Liver (tissue), 9 donors: Measurements from ENCODE around the gene DYNC2LI1. TPM values are rescaled to one million over a fixed set of nuclear protein-coding genes. Genes with fewer than 3 reads are reported as not detected.

ENCODE experiments used
- DNase-seq: peaks from one replicate; pipeline ENCODE4 v3.0.0-alpha.2; 2017; ENCODE audit warnings: low spot score
- H3K27ac ChIP-seq, 2 donors: one replicate each; pipeline ENCODE4 v1.7.0; 2013; ENCODE audit warnings: inconsistent platforms in 2 of 2, low read length in 2 of 2, control low read depth in 1 of 2, low read depth in 1 of 2, mild to moderate bottlenecking in 1 of 2
- H3K27me3 ChIP-seq, 4 donors: one replicate each; pipeline versions ENCODE4 v1.6.1 to v1.7.0; 2013; ENCODE audit warnings: low read length in 3 of 4, inconsistent platforms in 1 of 4, mild to moderate bottlenecking in 1 of 4, moderate library complexity in 1 of 4; ENCODE audit not compliant: control insufficient read depth in 4 of 4, insufficient read depth in 4 of 4
- H3K36me3 ChIP-seq, 4 donors: one replicate each; pipeline versions ENCODE4 v1.6.1 to v1.7.0; 2013; ENCODE audit warnings: low read length in 3 of 4, mild to moderate bottlenecking in 3 of 4, low read depth in 1 of 4, moderate library complexity in 1 of 4; ENCODE audit not compliant: control insufficient read depth in 4 of 4, insufficient read depth in 3 of 4
- H3K4me1 ChIP-seq, 4 donors: one replicate each; pipeline versions ENCODE4 v1.6.1 to v1.7.0; 2013; ENCODE audit warnings: low read length in 3 of 4, mild to moderate bottlenecking in 3 of 4, moderate library complexity in 1 of 4; ENCODE audit not compliant: control insufficient read depth in 4 of 4, insufficient read depth in 4 of 4
- H3K4me3 ChIP-seq, 3 donors: one replicate each; pipeline versions ENCODE4 v1.6.1 to v1.7.0; 2013; ENCODE audit warnings: low read length in 3 of 3, control low read depth in 1 of 3, low read depth in 1 of 3, mild to moderate bottlenecking in 1 of 3
- H3K9ac ChIP-seq, 2 donors: one replicate each; pipeline ENCODE4 v1.7.0; 2013; ENCODE audit warnings: low read length in 2 of 2, mild to moderate bottlenecking in 2 of 2, moderate library complexity in 2 of 2, control low read depth in 1 of 2, low read depth in 1 of 2
- H3K9me3 ChIP-seq, 4 donors: one replicate each; pipeline versions ENCODE4 v1.6.1 to v1.7.0; 2013; ENCODE audit warnings: low read length in 3 of 4; ENCODE audit not compliant: control insufficient read depth in 4 of 4
- CTCF ChIP-seq: fragments of 150-350 bp; IDR thresholded peaks from 2 replicates; pipeline ENCODE4 v1.5.1; 2017; ENCODE audit warnings: improper control_type of control experiment, low read depth, low read length; ENCODE audit not compliant: missing input control
- EGR1 ChIP-seq, 2 donors: IDR thresholded peaks; 2 replicates each; pipeline ENCODE4 v1.6.1; 2016 to 2018; ENCODE audit warnings: antibody characterized with exemption in 2 of 2, low read depth in 2 of 2
- FOXA1 ChIP-seq: IDR thresholded peaks from 2 replicates; pipeline ENCODE4 v1.6.1; 2016; ENCODE audit warnings: antibody characterized with exemption
- GABPA ChIP-seq, 2 donors: IDR thresholded peaks in 1 of 2; conservative IDR thresholded peaks in 1 of 2; 2 replicates each; pipeline ENCODE4 v1.6.1; 2016; ENCODE audit warnings: antibody characterized with exemption in 2 of 2, mild to moderate bottlenecking in 1 of 2, moderate library complexity in 1 of 2
- HNF4A ChIP-seq, 2 donors: conservative IDR thresholded peaks; 2 replicates each; pipeline ENCODE4 v1.6.1; 2016; ENCODE audit warnings: antibody characterized with exemption in 2 of 2, mild to moderate bottlenecking in 2 of 2
- HNF4G ChIP-seq: IDR thresholded peaks from 2 replicates; pipeline ENCODE4 v1.6.1; 2016; ENCODE audit warnings: antibody characterized with exemption
- JUND ChIP-seq, 2 donors: IDR thresholded peaks; 2 replicates each; pipeline ENCODE4 v1.6.1; 2016; ENCODE audit warnings: antibody characterized with exemption in 2 of 2
- MAX ChIP-seq: IDR thresholded peaks from 2 replicates; pipeline ENCODE4 v1.6.1; 2016; ENCODE audit warnings: antibody characterized with exemption
- NR2F2 ChIP-seq: IDR thresholded peaks from 2 replicates; pipeline ENCODE4 v1.6.1; 2016; ENCODE audit warnings: antibody characterized with exemption
- RAD21 ChIP-seq, 2 donors: IDR thresholded peaks; 2 replicates each; pipeline ENCODE4 v1.6.1; 2016; ENCODE audit warnings: antibody characterized with exemption in 2 of 2, mild to moderate bottlenecking in 2 of 2
- REST ChIP-seq: IDR thresholded peaks from 2 replicates; pipeline ENCODE4 v1.6.1; 2016; ENCODE audit warnings: antibody characterized with exemption, mild to moderate bottlenecking
- SP1 ChIP-seq: IDR thresholded peaks from 2 replicates; pipeline ENCODE4 v1.6.1; 2018; ENCODE audit warnings: antibody characterized with exemption, mild to moderate bottlenecking
- TAF1 ChIP-seq: conservative IDR thresholded peaks from 2 replicates; pipeline ENCODE4 v1.6.1; 2016; ENCODE audit warnings: antibody characterized with exemption, mild to moderate bottlenecking
- YY1 ChIP-seq: IDR thresholded peaks from 2 replicates; pipeline ENCODE4 v1.6.1; 2016; ENCODE audit warnings: antibody characterized with exemption, mild to moderate bottlenecking
- ZBTB33 ChIP-seq: IDR thresholded peaks from 2 replicates; pipeline ENCODE4 v1.6.1; 2016; ENCODE audit warnings: antibody characterized with exemption
- WGBS: extraction: QIAGEN DNeasy Blood & Tissue Kit; methylation state at CpG from one replicate; pipeline ENCODE4 v1.1.7; 2013; 5-methylcytosine and 5-hydroxymethylcytosine counted together
- polyA plus RNA-seq, 2 donors: library from polyadenylated mRNA; stranded (reverse) in 1 of 2; unstranded in 1 of 2; fragments of 200-250 nt in 1 of 2; fragments of >200 nt in 1 of 2; fragmentation: Nextera tagmentation in 1 of 2; extraction: Ambion mirVana in 1 of 2; gene quantifications; one replicate each; pipeline versions ENCODE4 v1.2.1 to v1.2.3, GENCODE V29; 2013 to 2015
- total RNA-seq, 2 donors: library from RNA; depleted of rRNA; stranded (reverse); fragments of >200 nt; gene quantifications; one replicate each; pipeline ENCODE4 v1.2.3, GENCODE V29; 2014
- donor health status: healthy.
- donor health status: healthy.
- donor health status: healthy.
- donor health status: healthy.
- donor health status: healthy.

Gene DYNC2LI1
- total and polyA plus RNA-seq, 4 donors: 5.4 to 6.1 (median 5.7) TPM

- Histone ChIP-seq H3K4me3 (no peak overlapping the region), H3K27me3 (no peaks in the 10 kb centered on the region), H3K4me1 (peaks cover 0 to 4% (median 3%) of the 10 kb centered on the region in 4 donors), H3K36me3 (no peaks in the 10 kb centered on the region), H3K9me3 (no peaks in the 10 kb centered on the region), H3K9ac (no peak overlapping the region), H3K27ac (no peak overlapping the region)
- DNase-seq: no peak
- TF ChIP-seq JUND (IDR thresholded peaks at IDR 0.05) (no peak), REST (no peak), NR2F2 (no peak), RAD21 (IDR thresholded peaks at IDR 0.05) (no peak), HNF4G (no peak), GABPA (IDR thresholded peaks at IDR 0.05 in 1 of 2, conservative IDR thresholded peaks at IDR 0.05 in 1 of 2) (no peak), TAF1 (no peak), SP1 (no peak), YY1 (no peak), HNF4A (conservative IDR thresholded peaks at IDR 0.05) (no peak), CTCF (no peak)
- WGBS: 99% methylated on average over 2 of the region's 2 CpGs
Measured at GRCh38 chr2:43727634-43728014, 46.2 kb upstream of the DYNC2LI1 start.

- Histone ChIP-seq H3K27ac (no peak overlapping the region), H3K4me3 (no peak overlapping the region), H3K9ac (no peak overlapping the region), H3K4me1 (peaks cover 0 to 4% (median 3%) of the 10 kb centered on the region in 4 donors), H3K36me3 (no peaks in the 10 kb centered on the region), H3K9me3 (no peaks in the 10 kb centered on the region), H3K27me3 (no peaks in the 10 kb centered on the region)
- DNase-seq: no peak
- 66% methylated on average over 5 of the region's 5 CpGs for WGBS
- no peak for TF ChIP-seq MAX
- TF ChIP-seq HNF4A (conservative IDR thresholded peaks at IDR 0.05): no peak
- no peak for TF ChIP-seq JUND (IDR thresholded peaks at IDR 0.05)
- TF ChIP-seq RAD21 (IDR thresholded peaks at IDR 0.05): no peak
- TF ChIP-seq EGR1 (IDR thresholded peaks at IDR 0.05; ENCODE audit: low read depth in 2 of 2): no peak
- TF ChIP-seq FOXA1: no peak
- TF ChIP-seq GABPA (IDR thresholded peaks at IDR 0.05 in 1 of 2, conservative IDR thresholded peaks at IDR 0.05 in 1 of 2): no peak
- no peak for TF ChIP-seq YY1
- no peak for TF ChIP-seq SP1
- TF ChIP-seq TAF1: no peak
- TF ChIP-seq ZBTB33: no peak
- TF ChIP-seq REST: no peak
Measured at GRCh38 chr2:43729491-43730174, 44.2 kb upstream of the DYNC2LI1 start.
